ENCODE measurements around the gene HRH1.

- TF ChIP-seq BHLHE40 (IDR thresholded peaks at IDR 0.05; ENCODE audit: borderline replicate concordance) (no peak), ARNT (IDR thresholded peaks at IDR 0.05) (no peak), HDGF (IDR thresholded peaks at IDR 0.05; ENCODE audit: borderline replicate concordance) (no peak), NFRKB (IDR thresholded peaks at IDR 0.05) (no peak), FOXA1 (IDR thresholded peaks at IDR 0.05) (no peak), FOXM1 (IDR thresholded peaks at IDR 0.05; ENCODE audit: borderline replicate concordance) (no peak), ELF4 (IDR thresholded peaks at IDR 0.05) (no peak), SUZ12 (IDR thresholded peaks at IDR 0.05) (no peak), CTBP1 (IDR thresholded peaks at IDR 0.05; ENCODE audit: borderline replicate concordance) (no peak), ZNF384 (IDR thresholded peaks at IDR 0.05) (no peak), SP1 (IDR thresholded peaks at IDR 0.05) (no peak)
Observed at GRCh38 chr3:11282250-11283138, 128.2 kb downstream of the HRH1 start.

All from HEK293T (cell line).